ENCODE data around the gene COG4. TPM values are rescaled to one million over a fixed set of nuclear protein-coding genes. Genes with fewer than 3 reads are reported as not detected.

The COG4 gene
- polyA plus RNA-seq, 2 of the 4 experiments (the other 2 are of a cell fraction): 42.7 to 48.2 TPM

- DNase-seq (ENCODE audit: low read depth in 1 of 2, low spot score in 1 of 2): peak in 1 of 2 experiments; percentile 48
- ChIA-PET POLR2A (interaction anchor here (3.0 kb wide), 1 partner anchor 52 kb away, joined by 8 read pairs; no protein-coding TSS in a partner anchor), CTCF (interaction anchor here (0.8 to 2.3 kb wide), 4 partner anchors 12 to 53 kb away, joined by 3 to 7 read pairs (median 3); partner anchors contain the start of gene FCSK)
- Histone ChIP-seq H3K27ac (peak overlapping the region; percentile 21 to 72; a peak in 5 of 6 replicates), H3K4me3 (no peak overlapping the region), H3K4me2 (peak overlapping the region; percentile 43), H3K4me1 (peaks cover 84% of the 10 kb centered on the region), H3K9me3 (no peaks in the 10 kb centered on the region)
- no peak for FAIRE-seq
- 55% methylated on average over 5 of the region's 5 CpGs for WGBS (ENCODE audit: missing lambda C conversion rate)
- TF ChIP-seq MYC (IDR thresholded peaks at IDR 0.05; ENCODE audit: borderline replicate concordance, low read length) (no peak), ZFP36 (IDR thresholded peaks at IDR 0.05; ENCODE audit: borderline replicate concordance, partially characterized antibody) (no peak), CHD4 (IDR thresholded peaks at IDR 0.05; ENCODE audit: borderline replicate concordance) (no peak), NR3C1 (IDR thresholded peaks at IDR 0.05) (no peak), PBX3 (IDR thresholded peaks at IDR 0.05) (no peak), KDM5A (IDR thresholded peaks at IDR 0.05) (no peak), FOXS1 (CRISPR knock-in tag; IDR thresholded peaks at IDR 0.05) (no peak), ZNF302 (CRISPR knock-in tag; IDR thresholded peaks at IDR 0.05) (no peak), CTCF (IDR thresholded peaks at IDR 0.05) (no peak)
- no peak for ATAC-seq
Measured at GRCh38 chr16:70433458-70434103, 89.8 kb downstream of the COG4 start.

- no peak for DNase-seq (ENCODE audit: low read depth in 1 of 2, low spot score in 1 of 2)
- CTCF ChIA-PET: interaction anchor here (0.8 to 2.3 kb wide), 4 partner anchors 17 to 52 kb away, joined by 3 to 7 read pairs (median 4); no protein-coding TSS in a partner anchor
- FAIRE-seq: no peak
- Histone ChIP-seq H3K9me3 (no peaks in the 10 kb centered on the region), H3K4me1 (peaks cover 86% of the 10 kb centered on the region), H3K4me2 (peak overlapping the region; percentile 43), H3K27ac (peak overlapping the region; percentile 21 to 72; a peak in 4 of 6 replicates), H3K4me3 (no peak overlapping the region)
- POLR2A ChIA-PET: interaction anchor here (3.0 kb wide), 1 partner anchor 52 kb away, joined by 8 read pairs; no protein-coding TSS in a partner anchor
- no peak for ATAC-seq
- no peak for TF ChIP-seq HES2 (IDR thresholded peaks at IDR 0.05)
- no peak for TF ChIP-seq RFX5 (IDR thresholded peaks at IDR 0.05)
- TF ChIP-seq KDM1A (IDR thresholded peaks at IDR 0.05; ENCODE audit: low read depth): no peak
- TF ChIP-seq CBX8 (IDR thresholded peaks at IDR 0.05): no peak
- no peak for TF ChIP-seq HMGXB4 (CRISPR knock-in tag; IDR thresholded peaks at IDR 0.05; ENCODE audit: borderline replicate concordance)
- TF ChIP-seq MAZ (IDR thresholded peaks at IDR 0.05; ENCODE audit: borderline replicate concordance, low read depth, low read length): no peak
- no peak for TF ChIP-seq USF2 (IDR thresholded peaks at IDR 0.05)
- TF ChIP-seq MAFK (IDR thresholded peaks at IDR 0.05; ENCODE audit: partially characterized antibody): no peak
- WGBS (ENCODE audit: missing lambda C conversion rate): 68% methylated on average over 12 of the region's 12 CpGs
Measured at GRCh38 chr16:70432723-70433457, 90.5 kb downstream of the COG4 start.

Data from A549 (cell line).